ENCODE results near the gene TTLL7.

- no peak for TF ChIP-seq CTCF (IDR thresholded peaks at IDR 0.05)
- no peak for TF ChIP-seq POLR2AphosphoS5 (IDR thresholded peaks at IDR 0.05; ENCODE audit: insufficient read depth in 1 of 2, low read depth in 1 of 2)
Measured at GRCh38 chr1:83896299-83896698, 102.6 kb downstream of the TTLL7 start.

Data from vagina (tissue), 2 donors.